ENCODE results near the gene ZNF407. TPM values are rescaled to one million over a fixed set of nuclear protein-coding genes. Genes with fewer than 3 reads are reported as not detected.

ZNF407 gene
- total RNA-seq, 1 donor from 2014 or later, result 10.6 TPM

DNA sequence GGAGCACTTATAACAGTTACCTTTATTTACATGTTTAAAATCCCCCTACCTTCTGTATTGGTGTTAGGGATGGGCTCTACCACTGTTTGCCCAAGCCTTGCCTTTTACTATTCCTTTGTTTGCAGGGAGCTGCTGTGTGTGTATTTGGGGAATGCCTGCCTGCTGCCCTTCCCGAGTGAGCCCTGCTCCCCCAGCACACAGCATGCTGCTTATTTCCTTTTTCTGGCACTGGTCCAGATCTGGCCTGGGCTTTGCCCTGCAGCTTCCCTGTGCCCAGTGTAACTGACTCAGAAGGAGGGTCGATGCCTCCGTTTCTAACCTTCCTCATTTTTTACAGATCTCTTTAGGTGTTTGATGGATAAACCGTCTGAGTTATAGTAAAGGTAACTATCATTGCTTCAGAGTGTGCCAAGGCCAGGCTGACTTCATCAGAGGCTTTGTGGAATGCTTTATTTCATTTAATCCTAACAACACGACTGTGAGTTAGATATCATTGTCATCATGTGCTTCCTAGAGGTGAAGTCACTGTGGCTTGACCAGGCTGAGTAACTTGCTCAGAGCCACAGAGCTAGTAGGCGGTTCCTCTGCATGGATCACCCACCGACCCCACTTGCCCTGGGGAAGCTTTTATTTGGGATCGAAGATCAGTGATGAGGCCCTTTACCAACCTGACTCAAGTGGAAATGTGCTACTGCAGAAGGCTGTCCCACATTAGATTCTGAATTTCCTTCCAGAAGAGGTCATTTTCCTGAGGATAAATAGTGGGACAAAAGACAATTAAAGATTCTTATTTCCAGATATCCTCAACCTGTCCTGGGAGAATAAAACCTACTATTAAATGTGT lies 238.8 kb downstream of the ZNF407 start:
- Histone ChIP-seq H3K9me3 (replicated peaks) (no peaks in the 10 kb centered on the region), H3K27ac (replicated peaks) (no peak overlapping the region), H3K4me1 (peaks cover 24% of the 10 kb centered on the region), H3K36me3 (no peaks in the 10 kb centered on the region), H3K27me3 (ENCODE audit: low read depth) (no peaks in the 10 kb centered on the region), H3K4me3 (no peak overlapping the region)
- intact Hi-C loops (cut with micrococcal nuclease), result no loop called here
- DNase-seq, result peak; percentile 22
- TF ChIP-seq, protein P1, sequence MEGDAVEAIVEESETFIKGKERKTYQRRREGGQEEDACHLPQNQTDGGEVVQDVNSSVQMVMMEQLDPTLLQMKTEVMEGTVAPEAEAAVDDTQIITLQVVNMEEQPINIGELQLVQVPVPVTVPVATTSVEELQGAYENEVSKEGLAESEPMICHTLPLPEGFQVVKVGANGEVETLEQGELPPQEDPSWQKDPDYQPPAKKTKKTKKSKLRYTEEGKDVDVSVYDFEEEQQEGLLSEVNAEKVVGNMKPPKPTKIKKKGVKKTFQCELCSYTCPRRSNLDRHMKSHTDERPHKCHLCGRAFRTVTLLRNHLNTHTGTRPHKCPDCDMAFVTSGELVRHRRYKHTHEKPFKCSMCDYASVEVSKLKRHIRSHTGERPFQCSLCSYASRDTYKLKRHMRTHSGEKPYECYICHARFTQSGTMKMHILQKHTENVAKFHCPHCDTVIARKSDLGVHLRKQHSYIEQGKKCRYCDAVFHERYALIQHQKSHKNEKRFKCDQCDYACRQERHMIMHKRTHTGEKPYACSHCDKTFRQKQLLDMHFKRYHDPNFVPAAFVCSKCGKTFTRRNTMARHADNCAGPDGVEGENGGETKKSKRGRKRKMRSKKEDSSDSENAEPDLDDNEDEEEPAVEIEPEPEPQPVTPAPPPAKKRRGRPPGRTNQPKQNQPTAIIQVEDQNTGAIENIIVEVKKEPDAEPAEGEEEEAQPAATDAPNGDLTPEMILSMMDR (IDR thresholded peaks at IDR 0.05; ENCODE audit: borderline replicate concordance), result no peak

DNA sequence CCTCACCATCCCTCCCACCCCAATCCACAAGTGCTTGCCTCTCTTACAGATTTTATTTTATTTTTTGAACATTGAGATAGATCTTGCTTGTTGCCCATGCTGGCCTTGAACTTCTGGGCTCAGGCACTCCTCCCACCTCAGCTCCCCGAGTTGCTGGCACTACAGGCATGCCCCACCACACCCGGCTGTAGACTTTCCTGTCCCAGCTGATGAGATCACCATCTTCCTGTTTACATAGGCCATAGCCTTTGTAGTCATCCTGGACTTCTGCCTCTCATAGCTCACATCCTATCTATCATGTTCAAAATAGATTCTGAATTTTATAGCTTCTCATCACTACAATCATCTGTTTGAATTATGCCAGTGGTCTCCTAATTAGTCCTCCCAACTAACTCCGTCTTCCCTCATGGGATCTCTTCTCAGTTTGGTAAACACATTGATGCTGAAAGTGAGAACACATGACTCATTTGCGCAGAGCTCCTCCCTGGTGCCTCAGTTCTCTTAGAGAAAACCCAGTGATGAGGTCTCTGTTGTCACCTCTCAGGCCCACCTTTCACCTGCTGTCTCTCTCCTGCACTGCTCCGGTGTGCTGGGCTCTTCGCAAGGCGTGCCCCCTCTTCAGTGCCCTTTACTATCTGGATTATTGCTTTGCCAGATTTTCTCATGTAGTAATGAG lies 243.0 kb downstream of the ZNF407 start:
- Histone ChIP-seq H3K27me3 (ENCODE audit: low read depth) (no peaks in the 10 kb centered on the region), H3K27ac (replicated peaks) (peak overlapping the region; percentile 42), H3K4me3 (no peak overlapping the region), H3K9me3 (replicated peaks) (no peaks in the 10 kb centered on the region), H3K36me3 (no peaks in the 10 kb centered on the region), H3K4me1 (peaks cover 36% of the 10 kb centered on the region)
- intact Hi-C loops (cut with micrococcal nuclease), result no loop called here
- DNase-seq, result no peak
- TF ChIP-seq, protein P1 (IDR thresholded peaks at IDR 0.05; ENCODE audit: borderline replicate concordance), result no peak

DNA sequence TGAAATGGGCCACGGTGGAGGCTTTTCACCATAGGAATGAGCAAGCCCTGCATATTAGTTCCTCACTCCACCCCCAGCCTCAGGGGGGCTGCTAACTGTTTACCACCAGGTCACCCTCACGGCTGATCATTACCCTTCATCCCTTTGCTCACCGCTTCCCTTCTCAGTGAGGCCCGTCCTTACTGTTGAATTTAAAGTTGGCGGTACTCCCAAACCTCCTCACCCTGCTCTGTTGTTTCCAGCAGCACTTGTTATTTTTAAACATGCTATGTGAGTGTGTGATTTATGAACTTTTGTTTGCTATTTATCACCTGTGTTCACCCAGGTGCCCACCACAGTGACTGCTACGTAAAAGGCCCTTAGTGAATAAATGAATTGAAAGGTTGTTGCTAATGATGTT lies 243.6 kb downstream of the ZNF407 start:
- DNase-seq, result no peak
- Histone ChIP-seq H3K4me3 (no peak overlapping the region), H3K4me1 (peaks cover 30% of the 10 kb centered on the region), H3K27me3 (ENCODE audit: low read depth) (no peaks in the 10 kb centered on the region), H3K27ac (replicated peaks) (peak overlapping the region; percentile 42), H3K9me3 (replicated peaks) (no peaks in the 10 kb centered on the region), H3K36me3 (no peaks in the 10 kb centered on the region)
- intact Hi-C loops (cut with micrococcal nuclease), result no loop called here
- TF ChIP-seq, protein P1 (IDR thresholded peaks at IDR 0.05; ENCODE audit: borderline replicate concordance), result no peak

DNA sequence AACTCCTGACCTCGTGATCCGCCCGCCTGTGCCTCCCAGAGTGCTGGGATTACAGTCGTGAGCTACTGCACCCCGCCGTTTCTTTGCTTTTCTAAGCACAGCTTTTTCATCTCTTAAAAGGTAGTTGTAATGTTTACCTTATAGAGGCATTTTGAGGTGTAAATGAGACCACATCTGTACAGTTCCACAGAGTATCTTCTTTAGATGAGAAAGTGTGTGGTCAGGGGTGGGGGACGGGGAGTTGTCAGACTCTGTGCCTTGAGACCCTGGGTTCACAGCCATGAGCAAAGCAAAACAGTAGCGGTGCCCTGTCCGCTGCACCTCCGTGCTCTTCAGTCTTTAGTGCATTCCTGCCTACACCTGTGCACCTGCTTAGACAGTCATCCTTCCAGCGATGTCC lies 251.6 kb downstream of the ZNF407 start:
- Histone ChIP-seq H3K4me3 (no peak overlapping the region), H3K36me3 (no peaks in the 10 kb centered on the region), H3K27ac (replicated peaks) (no peak overlapping the region), H3K4me1 (no peaks in the 10 kb centered on the region), H3K9me3 (replicated peaks) (no peaks in the 10 kb centered on the region), H3K27me3 (ENCODE audit: low read depth) (no peaks in the 10 kb centered on the region)
- no peak for DNase-seq
- intact Hi-C loops (cut with micrococcal nuclease), result no loop called here
- TF ChIP-seq, protein P1 (IDR thresholded peaks at IDR 0.05; ENCODE audit: borderline replicate concordance), result no peak

DNA sequence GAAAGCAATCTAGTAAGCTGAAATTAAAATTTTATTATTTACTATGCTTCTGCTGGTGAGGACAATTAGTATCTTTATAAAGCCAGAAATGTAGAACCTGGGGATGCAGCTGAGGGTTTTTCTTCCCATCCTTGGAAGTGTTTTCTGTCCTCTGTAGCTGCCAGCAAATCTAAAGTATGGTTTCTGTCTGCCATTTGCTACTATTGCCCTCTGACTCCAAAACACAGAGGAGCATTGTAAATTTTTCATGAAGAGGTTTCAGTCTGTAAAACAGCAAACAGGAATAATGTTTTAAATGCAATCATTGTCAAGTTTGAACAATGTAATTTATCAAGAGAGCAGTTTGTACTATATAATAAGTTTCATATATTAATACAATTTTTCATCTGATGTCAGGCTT lies 258.8 kb downstream of the ZNF407 start:
- H3K4me3 ChIP-seq, result no peak overlapping the region
- DNase-seq, result no peak
- H3K27me3 ChIP-seq (ENCODE audit: low read depth), result no peaks in the 10 kb centered on the region
- H3K4me1 ChIP-seq, result peaks cover 7% of the 10 kb centered on the region
- intact Hi-C loops (cut with micrococcal nuclease), result no loop called here
- no peak overlapping the region for H3K27ac ChIP-seq (replicated peaks)
- no peaks in the 10 kb centered on the region for H3K9me3 ChIP-seq (replicated peaks)
- no peaks in the 10 kb centered on the region for H3K36me3 ChIP-seq
- TF ChIP-seq, protein P1 (IDR thresholded peaks at IDR 0.05; ENCODE audit: borderline replicate concordance), result no peak
